ENCODE data around the gene LILRA2.

DNA sequence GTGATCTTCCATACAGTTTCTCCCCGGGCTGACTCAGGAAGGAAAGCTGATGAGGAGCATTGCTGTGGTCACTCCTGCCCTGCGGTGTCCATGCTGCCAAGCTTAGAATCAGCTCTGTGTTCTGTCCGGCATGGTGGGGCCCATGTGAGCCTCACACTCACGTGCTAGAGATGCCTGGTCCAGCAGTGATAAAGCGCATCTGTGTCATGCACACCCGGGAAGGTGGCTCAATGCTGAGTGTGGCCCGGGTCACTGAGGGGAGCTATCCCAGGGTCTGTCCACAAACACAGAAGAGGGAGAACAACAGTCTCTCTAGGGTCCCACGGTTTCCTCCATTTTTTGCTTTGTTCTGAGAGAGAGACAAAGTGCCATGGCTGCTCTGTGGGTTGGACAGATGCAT is 53.2 kb downstream of the LILRA2 start:
- TF ChIP-seq, protein P1, sequence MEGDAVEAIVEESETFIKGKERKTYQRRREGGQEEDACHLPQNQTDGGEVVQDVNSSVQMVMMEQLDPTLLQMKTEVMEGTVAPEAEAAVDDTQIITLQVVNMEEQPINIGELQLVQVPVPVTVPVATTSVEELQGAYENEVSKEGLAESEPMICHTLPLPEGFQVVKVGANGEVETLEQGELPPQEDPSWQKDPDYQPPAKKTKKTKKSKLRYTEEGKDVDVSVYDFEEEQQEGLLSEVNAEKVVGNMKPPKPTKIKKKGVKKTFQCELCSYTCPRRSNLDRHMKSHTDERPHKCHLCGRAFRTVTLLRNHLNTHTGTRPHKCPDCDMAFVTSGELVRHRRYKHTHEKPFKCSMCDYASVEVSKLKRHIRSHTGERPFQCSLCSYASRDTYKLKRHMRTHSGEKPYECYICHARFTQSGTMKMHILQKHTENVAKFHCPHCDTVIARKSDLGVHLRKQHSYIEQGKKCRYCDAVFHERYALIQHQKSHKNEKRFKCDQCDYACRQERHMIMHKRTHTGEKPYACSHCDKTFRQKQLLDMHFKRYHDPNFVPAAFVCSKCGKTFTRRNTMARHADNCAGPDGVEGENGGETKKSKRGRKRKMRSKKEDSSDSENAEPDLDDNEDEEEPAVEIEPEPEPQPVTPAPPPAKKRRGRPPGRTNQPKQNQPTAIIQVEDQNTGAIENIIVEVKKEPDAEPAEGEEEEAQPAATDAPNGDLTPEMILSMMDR (IDR thresholded peaks at IDR 0.05 in 2 of 3, conservative IDR thresholded peaks at IDR 0.05 in 1 of 3; ENCODE audit: control insufficient read depth in 2 of 3, extremely low read depth in 1 of 3, insufficient read depth in 1 of 3, low read depth in 3 of 3, low read length in 3 of 3): no peak
- peak; percentile 32; the same call in 1 of the 2 replicates for TF ChIP-seq POLR2A (IDR thresholded peaks at IDR 0.05; ENCODE audit: low read depth, low read length)
- TF ChIP-seq BHLHE40 (IDR thresholded peaks at IDR 0.05; ENCODE audit: borderline replicate concordance in 1 of 2, low read depth in 2 of 2, low read length in 1 of 2): peak in 1 of 2 experiments; percentile 81; a peak in 1 of 4 replicates
- TF ChIP-seq MXI1 (IDR thresholded peaks at IDR 0.05; ENCODE audit: low read depth, low read length): no peak
- no peak for TF ChIP-seq EP300 (IDR thresholded peaks at IDR 0.05; ENCODE audit: borderline replicate concordance in 1 of 2, control insufficient read depth in 1 of 2, low read depth in 2 of 2, low read length in 2 of 2)
- no peak for TF ChIP-seq EZH2 (IDR thresholded peaks at IDR 0.05; ENCODE audit: borderline replicate concordance, control insufficient read depth, low read depth, low read length)
- TF ChIP-seq CBX5 (IDR thresholded peaks at IDR 0.05; ENCODE audit: low read depth): no peak
- no peak for TF ChIP-seq POLR2AphosphoS5 (IDR thresholded peaks at IDR 0.05; ENCODE audit: low read length)
- TF ChIP-seq ZNF384 (IDR thresholded peaks at IDR 0.05; ENCODE audit: borderline replicate concordance, low read depth, low read length): no peak
- no peak for TF ChIP-seq ZBED1 (IDR thresholded peaks at IDR 0.05; ENCODE audit: borderline replicate concordance)

Data from GM12878 (cell line).